GM11168 (cell line): ENCODE measurements around the gene CAPN6.

Experiments
- in situ Hi-C: fragments of 300-500 bp; cut with MboI; formaldehyde crosslinking; loops from one replicate; pipeline ENCODE4 v1.12.0; 2022; ENCODE audit warnings: low sequenced_read_pairs; ENCODE audit not compliant: unreplicated experiment

The CAPN6 gene

GRCh38 chrX:111270339-111270738 lies at the start of gene CAPN6:
Gene CAPN6 (minus strand): TSS chrX:111270483. CDS start chrX:111263936, 6,547 bp downstream.
- in situ Hi-C loops: no loop called here

DNA sequence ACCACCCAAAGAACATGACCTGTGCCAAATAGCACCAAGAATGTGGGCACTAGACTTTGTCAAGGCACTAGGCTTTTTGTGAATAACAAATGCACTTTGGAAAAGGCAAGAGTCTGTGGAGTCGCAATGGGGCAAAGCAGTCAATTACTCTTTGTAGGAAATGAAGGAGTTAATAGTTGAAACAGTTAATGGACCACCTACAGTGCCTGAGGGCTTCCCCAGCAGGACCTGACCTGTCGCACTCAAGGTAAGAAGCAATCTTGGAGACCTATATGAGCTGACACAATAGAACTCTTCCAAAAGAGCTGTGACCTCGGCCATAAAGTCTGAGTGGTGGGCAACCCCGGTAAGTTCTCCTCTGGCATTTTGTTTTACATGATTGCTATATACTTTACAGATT lies 49.2 kb upstream of the CAPN6 start:
- in situ Hi-C loops: no loop called here

DNA sequence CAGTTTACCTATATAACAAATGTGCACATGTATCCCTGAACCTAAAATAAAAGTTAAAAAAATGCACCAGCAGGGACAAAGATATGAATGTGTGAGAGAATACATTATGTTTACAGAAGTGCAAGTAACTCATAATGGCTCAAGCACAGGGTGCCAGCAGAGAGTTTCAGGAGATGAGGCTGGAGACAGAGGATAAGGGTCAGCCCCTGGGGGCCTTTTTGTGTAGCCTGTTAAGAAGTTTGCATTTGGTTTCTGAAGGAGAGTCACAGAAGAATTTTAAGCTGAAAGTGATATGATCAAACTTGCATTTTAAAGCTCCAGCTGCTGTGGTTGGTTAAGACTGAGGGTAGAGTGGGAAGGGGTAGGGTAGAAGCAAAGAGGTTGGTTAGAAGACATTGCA lies 48.6 kb upstream of the CAPN6 start:
- in situ Hi-C loops: no loop called here

DNA sequence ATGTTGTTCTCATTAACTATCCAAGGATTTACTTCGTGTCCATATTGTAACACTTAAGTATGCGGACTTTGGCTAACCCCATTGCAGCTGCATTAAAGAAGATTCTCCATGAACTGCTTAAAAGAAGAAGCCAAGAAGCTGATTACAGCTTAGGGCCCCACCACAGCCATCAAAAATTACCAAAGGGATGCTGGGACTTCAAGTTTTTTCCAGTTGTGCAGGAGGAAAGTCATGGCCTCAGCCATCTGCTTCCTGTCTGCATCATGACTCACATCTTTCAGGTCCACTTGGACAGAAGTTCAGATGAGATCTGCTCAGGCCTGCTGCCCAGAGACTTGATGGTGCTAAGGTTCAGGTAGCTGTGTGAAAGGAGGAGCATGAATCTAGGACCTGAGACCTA lies 38.8 kb upstream of the CAPN6 start:
- in situ Hi-C loops: no loop called here

DNA sequence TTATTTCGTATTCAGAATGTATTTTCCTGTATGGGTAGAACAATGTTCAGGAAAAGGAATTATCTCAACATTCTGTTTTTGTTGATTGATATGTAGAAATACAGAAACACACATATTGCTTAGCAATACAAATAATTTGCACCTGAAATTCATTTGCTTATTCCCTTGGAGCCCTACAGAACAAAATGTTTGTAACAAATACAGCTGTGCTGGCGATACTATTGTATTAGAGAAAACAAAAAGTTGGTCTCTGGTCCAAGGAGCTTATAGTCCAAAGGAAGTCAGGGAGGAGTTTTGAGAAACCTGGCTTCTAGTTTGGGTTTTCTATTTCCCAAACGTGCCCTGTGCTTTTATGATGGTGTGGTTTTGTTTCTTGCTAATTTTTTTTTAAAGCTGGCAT lies 37.8 kb upstream of the CAPN6 start:
- in situ Hi-C loops: no loop called here

DNA sequence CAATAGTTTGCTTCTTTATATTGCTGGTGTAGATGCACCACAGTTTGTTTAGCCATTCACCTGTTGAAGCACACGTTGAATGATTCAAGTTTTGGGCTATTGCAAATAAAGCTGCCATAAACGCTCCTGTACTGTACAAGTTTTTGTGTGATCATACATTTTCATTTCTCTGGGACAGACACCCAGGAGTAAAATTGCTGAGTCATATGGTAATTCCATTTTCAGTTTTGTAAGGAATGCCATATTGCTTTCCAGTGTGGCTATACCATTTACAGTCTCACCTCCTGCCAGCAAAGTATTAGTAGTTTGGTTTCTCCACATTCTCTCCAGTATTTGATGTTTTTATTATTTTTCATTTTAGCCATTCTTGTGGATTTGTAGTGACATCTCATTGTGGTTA lies 32.0 kb upstream of the CAPN6 start:
- in situ Hi-C loops: no loop called here

GRCh38 chrX:111288841-111289240 lies 18.6 kb upstream of the CAPN6 start:
- in situ Hi-C loops: no loop called here

GRCh38 chrX:111284631-111285293 lies 14.5 kb upstream of the CAPN6 start:
- in situ Hi-C loops: no loop called here

DNA sequence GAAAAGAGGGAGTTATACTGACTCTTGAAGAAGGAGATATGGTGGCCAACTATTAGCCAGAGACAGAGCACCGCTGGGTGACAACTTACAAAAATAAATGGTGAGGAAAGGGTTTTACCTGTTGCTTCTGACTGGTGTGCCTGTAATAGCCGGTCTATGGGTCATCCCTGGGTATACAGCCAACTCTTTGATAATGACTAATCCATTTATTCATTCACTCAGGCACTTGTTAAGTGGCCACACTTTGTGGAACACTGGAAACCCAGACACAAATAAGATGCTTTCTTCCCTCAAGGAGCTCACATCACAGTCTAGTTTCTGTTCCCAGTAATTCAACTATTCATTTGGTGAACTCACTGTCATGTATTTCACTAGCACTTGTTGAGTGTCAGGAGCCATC lies 13.2 kb upstream of the CAPN6 start:
- in situ Hi-C loops: no loop called here

DNA sequence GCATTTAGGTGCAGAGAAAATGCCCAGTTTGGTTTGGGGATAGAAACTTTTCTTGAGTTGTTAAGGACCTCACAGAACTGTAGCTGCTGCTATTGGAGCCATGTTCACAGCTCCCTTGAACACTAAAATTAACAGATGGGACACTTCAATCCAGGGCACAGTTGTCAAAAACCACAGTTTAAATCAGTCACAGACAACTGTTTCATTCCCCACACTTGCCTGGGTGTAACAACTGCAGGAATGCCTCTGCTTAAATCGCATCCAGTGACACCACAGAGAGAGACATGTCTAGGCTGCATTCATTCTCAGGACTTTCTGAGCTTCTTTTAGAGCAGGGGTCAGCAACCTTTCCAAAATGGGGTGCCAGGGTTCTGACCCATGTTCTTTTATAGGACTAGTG lies 12.7 kb upstream of the CAPN6 start:
- in situ Hi-C loops: no loop called here

GRCh38 chrX:111282139-111282538 lies 11.9 kb upstream of the CAPN6 start:
- in situ Hi-C loops: no loop called here

DNA sequence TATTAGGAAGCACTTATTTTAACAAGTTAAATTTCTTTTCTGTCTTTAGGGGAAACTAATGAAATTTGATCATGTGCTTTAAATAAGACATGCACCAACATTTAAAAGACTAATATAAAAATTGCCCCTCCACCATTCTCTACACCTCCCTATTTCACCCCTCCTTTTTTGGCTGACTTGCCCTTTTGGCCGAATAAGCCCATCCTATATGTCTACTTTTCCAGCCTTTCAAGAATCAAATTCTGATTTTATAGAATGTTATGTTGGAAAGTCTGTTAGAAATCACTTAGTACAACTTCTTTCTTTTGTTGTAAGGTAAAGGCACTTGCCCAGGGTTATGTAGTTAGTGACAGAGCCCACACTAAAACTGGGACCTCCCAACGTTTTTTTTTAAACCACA lies 1.8 kb downstream of the CAPN6 start:
- in situ Hi-C loops: no loop called here

- in situ Hi-C loops: no loop called here
Observed at GRCh38 chrX:111265486-111265885, 4.8 kb downstream of the CAPN6 start.

DNA sequence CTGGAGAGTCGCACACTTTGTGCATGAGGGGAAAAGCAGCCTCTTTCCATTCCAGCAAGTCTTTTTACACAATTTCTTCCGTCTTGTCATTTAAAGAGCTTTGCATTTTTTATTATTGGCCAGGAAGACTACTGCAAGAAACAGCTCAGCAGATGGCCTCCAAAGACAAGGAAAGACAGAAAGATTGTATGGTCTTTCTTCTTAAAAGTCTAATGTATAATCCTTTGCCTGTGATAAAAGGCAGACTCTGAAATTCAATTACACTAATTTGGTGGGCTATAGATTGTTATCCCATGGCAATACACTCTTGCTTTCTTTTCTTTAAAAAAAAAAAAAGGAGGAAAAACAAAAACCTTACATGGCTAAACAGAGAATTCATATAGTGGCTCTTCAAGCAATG lies 5.9 kb downstream of the CAPN6 start:
- in situ Hi-C loops: no loop called here

DNA sequence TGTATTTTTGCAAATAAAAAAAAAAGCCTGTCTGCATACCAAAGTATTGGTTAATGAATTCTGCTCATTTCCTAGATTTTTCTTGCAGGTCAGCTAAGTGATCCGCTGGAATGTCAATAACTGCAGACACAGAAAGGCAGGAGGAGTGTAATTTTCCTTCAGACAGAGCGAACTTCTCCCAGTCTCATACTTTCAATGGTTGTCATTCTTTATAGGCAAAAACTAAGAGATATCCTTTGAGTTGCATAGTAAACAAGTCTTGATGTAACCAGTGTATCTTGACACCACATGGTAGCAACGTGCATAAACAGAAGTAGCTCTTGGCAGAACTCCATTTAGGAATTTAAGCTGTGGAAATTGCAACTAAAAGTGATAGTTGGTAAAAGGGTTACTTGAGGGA lies 8.2 kb downstream of the CAPN6 start:
- in situ Hi-C loops: no loop called here

DNA sequence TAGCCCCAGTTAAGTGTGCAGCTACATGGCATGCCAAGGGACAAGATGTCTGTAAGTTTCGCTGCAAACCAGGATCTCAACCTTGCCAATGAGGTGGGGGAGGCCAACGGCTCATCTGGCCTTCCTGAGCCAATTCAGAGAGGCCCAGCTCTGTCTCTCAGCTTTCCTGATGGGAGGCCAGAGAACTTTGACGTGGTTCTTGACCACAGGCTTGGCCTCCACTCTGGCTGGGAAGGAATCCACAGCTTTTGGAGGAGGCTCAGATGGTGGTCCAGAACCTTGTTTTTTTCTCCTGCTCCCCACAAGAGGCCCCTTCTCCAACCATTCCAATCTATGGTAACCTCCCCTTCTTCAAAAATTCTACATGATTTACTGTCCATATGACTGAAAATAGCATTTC lies 9.8 kb downstream of the CAPN6 start:
- in situ Hi-C loops: no loop called here

DNA sequence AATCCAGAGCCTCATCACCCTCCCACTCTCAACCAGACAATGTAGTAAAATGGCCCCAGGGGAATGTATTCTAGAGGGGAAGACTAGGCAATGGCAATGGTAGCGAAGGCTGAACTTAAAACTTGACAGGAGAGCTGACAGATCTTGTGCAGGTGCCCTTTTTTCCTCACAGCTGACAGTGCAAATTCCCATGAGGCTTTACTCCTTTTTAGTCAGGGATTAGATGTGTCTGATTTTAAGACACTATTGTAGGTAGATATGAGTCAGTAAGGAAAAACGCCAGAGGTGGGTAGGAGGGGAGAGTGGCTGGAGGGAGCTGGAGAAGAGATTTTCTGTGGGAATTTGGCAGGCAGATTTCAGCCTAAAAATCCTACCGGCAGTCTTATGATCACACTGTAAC lies 10.7 kb downstream of the CAPN6 start:
- in situ Hi-C loops: no loop called here

GRCh38 chrX:111257733-111258132 lies 12.6 kb downstream of the CAPN6 start:
- in situ Hi-C loops: no loop called here

GRCh38 chrX:111254896-111255693 lies 15.2 kb downstream of the CAPN6 start:
- in situ Hi-C loops: no loop called here

DNA sequence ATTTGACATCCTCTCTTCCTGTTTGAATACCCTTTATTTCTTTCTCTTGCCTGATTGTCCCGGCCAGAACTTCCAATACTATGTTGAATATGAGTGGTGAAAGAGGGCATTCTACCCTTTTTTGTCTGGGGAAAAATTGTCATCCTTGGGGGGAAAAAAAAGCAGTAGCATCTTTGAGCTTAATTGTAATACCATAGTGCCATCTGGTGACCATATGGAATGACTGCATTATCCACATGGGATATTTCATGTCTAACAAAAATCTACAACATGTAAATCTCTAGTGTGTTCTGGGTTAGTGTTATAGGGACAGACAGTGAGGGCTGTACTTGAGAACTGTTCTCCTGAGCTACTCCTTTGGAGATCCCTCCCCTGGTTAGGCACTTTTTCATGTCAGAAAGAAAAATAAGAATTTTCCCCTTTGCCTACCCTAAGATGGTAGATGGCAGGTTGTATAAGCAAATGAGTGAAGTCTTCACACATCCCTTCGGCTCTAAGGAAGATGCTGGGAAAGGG lies 26.0 kb downstream of the CAPN6 start:
- in situ Hi-C loops: loop anchor here (10.0 kb wide), 1 partner anchor 249 kb away; no protein-coding TSS in a partner anchor

DNA sequence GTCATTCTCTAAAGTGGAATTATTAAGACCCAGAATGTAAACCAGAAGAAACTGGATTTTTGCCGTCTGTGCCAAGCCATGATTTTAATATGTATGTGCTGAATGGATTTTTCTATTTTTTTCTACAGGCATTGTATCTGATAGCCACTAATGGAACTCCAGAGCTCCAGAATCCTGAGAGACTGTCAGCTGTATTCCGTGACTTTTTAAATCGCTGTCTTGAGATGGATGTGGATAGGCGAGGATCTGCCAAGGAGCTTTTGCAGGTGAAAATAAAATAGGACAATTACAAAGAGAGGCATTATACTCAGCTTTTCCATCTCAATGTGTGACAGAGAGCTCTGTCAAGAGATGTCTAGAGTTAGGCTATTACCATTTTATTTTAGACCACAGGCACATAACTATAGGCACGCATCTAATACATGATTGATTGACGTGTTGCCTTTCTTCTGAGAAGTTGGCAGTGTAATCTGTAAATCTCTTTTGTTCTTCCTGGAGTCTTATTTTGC lies 53.9 kb downstream of the CAPN6 start:
- in situ Hi-C loops: no loop called here
